ENCODE measurements around the gene AK9. TPM values are rescaled to one million over a fixed set of nuclear protein-coding genes. Genes with fewer than 3 reads are reported as not detected.

Gene AK9
- total RNA-seq, 1 experiment from 2014 or later = 3.5 TPM

GRCh38 chr6:109508166-109508860 lies 182.7 kb downstream of the AK9 start:
- H3K27ac ChIP-seq (ENCODE audit: low read depth, low read length) = no peak overlapping the region
- H4K20me1 ChIP-seq (ENCODE audit: insufficient read depth) = no peaks in the 10 kb centered on the region
- H3K4me2 ChIP-seq (ENCODE audit: low read length) = no peak overlapping the region
- H2AFZ ChIP-seq (ENCODE audit: low read depth, low read length, poor library complexity, severe bottlenecking) = no peak overlapping the region
- no peak for TF ChIP-seq MAX (IDR thresholded peaks at IDR 0.05)
- H3K79me2 ChIP-seq (ENCODE audit: insufficient read depth, low read length) = no peaks in the 10 kb centered on the region
- no peak overlapping the region for H3K9ac ChIP-seq (ENCODE audit: low read length)
- no peak for DNase-seq (ENCODE audit: low read depth, low spot score)
- ChIA-PET RAD21 (ENCODE audit: low non-redundant PET in 1 of 2, low total read pairs in 2 of 2, uncharacterized antibody in 2 of 2, unreplicated experiment in 2 of 2) (no interaction called here), CTCF (no interaction called here), POLR2A (no interaction called here)
- H3K9me3 ChIP-seq (ENCODE audit: control insufficient read depth in 1 of 2, insufficient read depth in 1 of 2, low read depth in 1 of 2, low read length in 2 of 2) = no peaks in the 10 kb centered on the region
- intact Hi-C loops (cut with micrococcal nuclease) = no loop called here
- H3K4me3 ChIP-seq (replicated peaks in 1 of 2; ENCODE audit: low read depth in 1 of 2, low read length in 2 of 2) = no peak overlapping the region
- no peaks in the 10 kb centered on the region for H3K36me3 ChIP-seq (ENCODE audit: control insufficient read depth in 1 of 2, insufficient read depth in 2 of 2, low read length in 2 of 2)
- H3K9me2 ChIP-seq (ENCODE audit: insufficient read depth) = no peaks in the 10 kb centered on the region
- no TSS peak for BruUV-seq (replicated peaks)
- H3K27me3 ChIP-seq (ENCODE audit: insufficient read depth, low read length) = no peaks in the 10 kb centered on the region
- H3K4me1 ChIP-seq (ENCODE audit: control insufficient read depth in 1 of 2, insufficient read depth in 2 of 2, low read length in 2 of 2) = no peaks in the 10 kb centered on the region; a peak in 1 of 4 replicates
- no peak for ATAC-seq

GRCh38 chr6:109507490-109508072 lies 183.4 kb downstream of the AK9 start:
- intact Hi-C loops (cut with micrococcal nuclease) = no loop called here
- ChIA-PET CTCF (interaction anchor here (0.6 kb wide), 1 partner anchor 205 kb away, joined by 3 read pairs; no protein-coding TSS in a partner anchor), POLR2A (no interaction called here), RAD21 (ENCODE audit: low non-redundant PET in 1 of 2, low total read pairs in 2 of 2, uncharacterized antibody in 2 of 2, unreplicated experiment in 2 of 2) (no interaction called here)
- Histone ChIP-seq H3K4me2 (ENCODE audit: low read length) (no peak overlapping the region), H3K9me3 (ENCODE audit: control insufficient read depth in 1 of 2, insufficient read depth in 1 of 2, low read depth in 1 of 2, low read length in 2 of 2) (no peaks in the 10 kb centered on the region), H3K27me3 (ENCODE audit: insufficient read depth, low read length) (no peaks in the 10 kb centered on the region), H3K27ac (ENCODE audit: low read depth, low read length) (no peak overlapping the region), H3K4me1 (ENCODE audit: control insufficient read depth in 1 of 2, insufficient read depth in 2 of 2, low read length in 2 of 2) (no peaks in the 10 kb centered on the region; a peak in 1 of 4 replicates), H2AFZ (ENCODE audit: low read depth, low read length, poor library complexity, severe bottlenecking) (no peak overlapping the region), H3K79me2 (ENCODE audit: insufficient read depth, low read length) (no peaks in the 10 kb centered on the region), H3K9ac (ENCODE audit: low read length) (no peak overlapping the region), H4K20me1 (ENCODE audit: insufficient read depth) (no peaks in the 10 kb centered on the region), H3K9me2 (ENCODE audit: insufficient read depth) (no peaks in the 10 kb centered on the region), H3K4me3 (replicated peaks in 1 of 2; ENCODE audit: low read depth in 1 of 2, low read length in 2 of 2) (no peak overlapping the region), H3K36me3 (ENCODE audit: control insufficient read depth in 1 of 2, insufficient read depth in 2 of 2, low read length in 2 of 2) (no peaks in the 10 kb centered on the region)
- TF ChIP-seq ZFX (IDR thresholded peaks at IDR 0.05) = no peak
- DNase-seq (ENCODE audit: low read depth, low spot score) (no peak), ATAC-seq (no peak)
- BruUV-seq (replicated peaks) = no TSS peak
